Stimulated activated CD8-positive, alpha-beta memory T cell treated with anti-CD3 and anti-CD28 coated beads, Interleukin-4, amount 100 ng/mL, for 48 hours (primary cell): ENCODE data around the gene ATP8A1.
"Not testable (repeated sequence)": the region's sequence is repeated elsewhere in the genome, so short reads cannot be mapped to it uniquely, and the experiment has no call there.

Experiments
- DNase-seq: peaks from one replicate; pipeline ENCODE4 v3.0.0-alpha.2; 2020

The ATP8A1 gene

DNA sequence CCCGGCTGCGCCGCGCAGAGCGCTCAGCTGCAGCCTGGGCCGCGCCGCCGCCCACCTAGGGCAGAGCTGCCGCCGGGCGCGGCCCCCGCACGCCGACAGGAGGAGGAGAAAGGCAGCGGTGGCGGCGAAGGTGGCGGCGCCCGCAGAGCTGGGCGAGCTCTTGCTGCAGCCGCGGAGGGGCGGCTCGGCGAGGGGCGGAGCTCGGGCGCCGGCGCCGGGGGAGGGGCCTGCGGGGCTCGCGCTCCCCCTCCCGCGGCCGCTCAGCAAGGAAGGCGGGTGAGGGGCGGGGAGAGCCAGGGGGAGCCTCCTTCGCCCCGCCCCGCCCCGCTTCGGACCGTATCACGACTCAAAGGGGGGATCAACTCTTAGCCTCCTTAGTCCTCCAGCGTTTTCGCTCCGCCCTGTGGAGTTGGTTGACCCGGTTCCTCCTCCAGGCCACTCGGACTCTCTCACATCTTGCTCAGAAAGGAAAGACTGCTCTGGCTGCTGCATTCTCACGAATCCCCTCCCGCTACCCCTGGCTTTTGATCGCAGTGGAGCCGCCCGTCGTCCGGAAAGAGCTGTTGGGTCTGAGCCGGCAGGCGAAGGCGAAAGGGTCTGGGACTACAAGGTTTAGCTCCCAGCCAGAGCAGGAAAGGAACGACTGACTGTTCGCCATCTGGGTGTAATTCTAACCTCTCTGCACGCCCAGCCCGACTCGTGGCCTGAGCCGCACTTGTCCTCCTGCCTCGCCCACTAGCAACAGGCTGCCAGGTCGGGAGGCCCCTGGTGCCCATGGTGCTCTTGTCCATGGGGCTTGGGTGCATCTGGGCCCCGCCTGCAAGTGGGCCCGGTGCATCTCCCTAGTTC, at the start of gene ATP8A1:
TSS of gene ATP8A1 (minus strand) at position 162 of the 849 bp plus-strand sequence. CDS start 232 bp downstream, outside the sequence.
- peak; percentile 95 for DNase-seq

DNA sequence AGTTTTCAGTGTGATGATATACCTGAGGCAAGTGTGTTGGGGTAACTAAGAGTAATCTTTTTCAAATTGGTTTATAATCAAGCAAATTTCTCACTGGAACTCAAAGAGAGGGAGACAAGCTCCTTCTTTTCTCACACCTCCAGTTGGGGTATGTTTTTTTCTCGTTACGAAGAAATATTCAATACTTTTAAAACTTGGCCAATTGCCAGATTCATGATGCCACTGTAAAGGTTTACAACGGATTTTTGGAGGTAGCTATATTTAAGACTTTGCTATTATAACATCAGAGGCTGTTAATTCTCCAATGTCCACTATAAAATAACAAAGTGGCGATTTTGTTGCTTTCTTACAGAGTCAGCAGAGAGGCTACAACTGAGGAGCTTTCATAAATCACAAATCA, 49.2 kb upstream of the ATP8A1 start:
- DNase-seq: no peak

DNA sequence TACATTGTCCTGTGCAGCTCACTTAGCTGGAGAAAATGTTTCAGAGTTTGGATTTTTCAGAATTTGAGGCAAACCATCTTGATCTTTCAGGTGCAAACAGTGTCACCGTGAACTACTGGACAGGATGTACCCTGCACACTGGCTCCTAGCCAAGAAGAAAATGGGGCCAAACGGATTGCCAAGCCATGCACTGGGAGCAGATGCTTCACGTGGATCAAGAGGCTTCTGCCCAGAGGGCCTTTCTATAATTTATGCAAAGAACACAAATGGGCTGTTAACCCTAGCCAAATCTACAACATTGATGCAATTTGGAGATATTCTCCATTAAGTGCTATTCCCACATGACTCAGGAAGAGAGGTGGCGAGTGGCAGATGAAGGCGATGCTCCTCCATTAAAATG, 46.9 kb upstream of the ATP8A1 start:
- DNase-seq: no peak

DNA sequence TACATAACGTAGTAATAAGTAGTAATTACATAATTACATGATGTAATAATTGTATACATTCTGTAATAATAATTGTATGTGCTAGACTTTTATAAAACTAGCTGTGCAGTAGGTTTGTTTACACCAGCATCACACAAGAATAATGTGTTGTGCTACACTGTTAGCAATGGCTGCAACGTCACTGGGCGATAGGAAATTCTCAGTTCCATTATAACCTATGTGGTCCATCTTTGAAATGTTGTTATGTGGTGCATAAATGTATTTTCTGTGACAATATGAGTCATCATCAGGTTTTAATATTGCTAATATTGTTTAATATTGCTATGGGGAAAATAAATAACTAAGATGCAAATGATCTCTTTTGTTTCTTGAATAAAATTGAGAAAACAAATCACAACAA, 46.0 kb upstream of the ATP8A1 start:
- no peak for DNase-seq

DNA sequence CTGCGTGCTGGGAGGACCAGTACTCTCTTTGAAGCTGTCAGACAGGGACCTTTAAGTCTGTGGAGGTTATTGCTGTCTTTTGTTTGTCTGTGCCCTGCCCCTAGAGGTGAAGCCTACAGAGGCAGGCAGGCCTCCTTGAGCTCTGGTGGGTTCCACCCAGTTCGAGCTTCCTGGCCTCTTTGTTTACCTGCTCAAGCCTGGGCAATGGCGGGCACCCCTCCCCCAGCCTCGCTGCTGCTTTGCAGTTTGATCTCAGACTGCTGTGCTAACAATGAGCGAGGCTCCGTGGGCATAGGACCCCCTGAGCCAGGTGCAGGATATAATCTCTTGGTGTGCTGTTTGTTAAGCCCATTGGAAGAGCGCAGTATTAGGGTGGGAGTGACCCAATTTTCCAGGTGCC, 44.9 kb upstream of the ATP8A1 start:
- DNase-seq: not testable (repeated sequence)

DNA sequence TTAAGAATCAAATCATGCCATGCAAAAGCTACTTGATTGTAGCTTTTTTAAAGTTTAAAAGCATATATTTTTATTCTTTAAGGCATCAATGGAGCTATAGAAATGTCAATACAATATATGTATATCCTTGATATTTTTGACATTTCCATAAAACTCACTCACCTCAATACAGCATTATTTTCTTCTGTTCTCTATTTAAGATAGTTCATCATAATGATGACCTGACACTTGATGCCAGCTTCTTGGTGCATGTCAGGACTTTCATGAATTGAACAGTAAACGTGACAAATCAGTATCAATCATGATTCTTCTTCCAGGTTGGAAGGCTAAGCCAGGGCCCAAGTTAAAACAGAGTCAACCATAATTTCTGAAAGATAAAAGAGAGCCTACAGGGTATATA, 33.6 kb upstream of the ATP8A1 start:
- DNase-seq: no peak

DNA sequence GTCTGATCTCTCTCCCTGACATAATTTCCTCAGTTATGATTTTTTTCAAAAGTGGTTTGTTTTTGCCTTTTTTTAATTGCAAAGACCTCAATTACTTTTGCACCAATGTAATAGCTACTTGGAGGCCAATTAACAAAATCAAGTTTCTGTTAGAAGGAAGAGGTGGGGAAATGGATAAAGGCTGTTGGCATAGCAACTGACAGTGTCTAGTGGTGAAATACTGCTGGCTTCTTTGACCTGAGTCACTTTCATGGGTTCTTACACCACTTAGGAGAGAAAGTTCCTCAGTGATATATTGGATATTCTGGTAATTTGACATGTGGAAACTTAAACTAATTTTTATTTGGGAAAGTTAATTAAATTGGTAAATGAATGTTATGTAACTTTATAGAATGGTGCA, 26.5 kb upstream of the ATP8A1 start:
- no peak for DNase-seq

DNA sequence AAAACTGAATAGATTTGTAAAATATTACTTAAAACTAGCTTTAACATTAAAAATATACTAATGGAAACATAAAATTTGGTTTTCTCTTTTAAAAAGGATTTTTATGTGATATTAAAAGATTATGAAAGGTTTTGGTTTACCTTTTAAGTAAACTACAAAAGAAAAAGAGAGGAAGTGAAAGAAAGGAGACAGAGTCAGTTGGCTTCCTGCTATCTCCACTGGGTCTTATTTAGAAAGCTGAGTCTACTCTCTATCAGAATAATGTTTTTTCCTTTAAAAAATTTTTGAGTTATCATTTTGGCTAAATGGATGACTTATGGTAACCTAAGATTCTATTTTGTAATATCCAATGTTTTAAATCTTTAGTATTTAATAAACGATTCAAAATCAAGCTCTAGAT, 21.6 kb upstream of the ATP8A1 start:
- no peak for DNase-seq

DNA sequence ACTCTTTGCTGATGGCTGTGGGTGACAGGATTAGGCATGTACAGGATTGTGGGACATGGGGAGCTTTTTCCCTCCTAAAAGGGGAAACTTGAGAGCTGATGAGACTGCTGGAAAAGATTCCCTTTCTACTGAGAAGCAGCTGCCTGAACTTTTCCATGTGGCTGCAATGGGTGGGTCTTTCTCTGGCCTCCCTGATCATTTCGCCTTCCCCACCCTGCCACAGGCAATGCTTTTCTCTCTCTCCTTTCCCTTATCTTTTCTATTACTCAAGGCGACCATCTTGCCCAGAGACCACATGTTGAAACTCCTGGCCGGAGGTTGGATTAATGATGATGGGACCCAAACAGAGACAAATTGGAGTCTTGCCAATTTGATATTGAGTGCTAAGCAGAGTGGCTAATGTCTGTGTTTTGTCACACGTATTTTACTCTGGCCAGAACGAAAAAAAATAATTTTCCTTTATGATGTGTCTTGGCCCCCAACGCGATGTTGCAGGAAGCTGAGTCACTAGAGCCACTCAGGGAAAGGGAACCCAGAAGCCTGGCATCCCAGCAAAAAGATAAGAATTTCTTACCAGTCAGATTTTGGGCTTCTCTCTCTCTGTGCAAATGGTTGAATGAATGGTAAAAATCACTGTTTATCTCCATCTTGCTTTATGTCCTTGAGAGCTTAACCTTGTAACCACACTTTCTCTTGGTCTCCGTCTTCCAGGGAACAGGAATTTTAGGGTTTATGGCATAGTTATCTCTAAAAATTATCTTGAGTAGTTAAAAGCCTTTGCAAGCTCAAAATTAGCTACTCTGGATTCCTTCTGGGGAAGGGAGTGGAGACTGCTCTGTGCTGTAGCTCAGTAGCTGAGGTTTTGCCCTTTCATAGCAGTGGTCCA, 19.4 kb upstream of the ATP8A1 start:
- no peak for DNase-seq

DNA sequence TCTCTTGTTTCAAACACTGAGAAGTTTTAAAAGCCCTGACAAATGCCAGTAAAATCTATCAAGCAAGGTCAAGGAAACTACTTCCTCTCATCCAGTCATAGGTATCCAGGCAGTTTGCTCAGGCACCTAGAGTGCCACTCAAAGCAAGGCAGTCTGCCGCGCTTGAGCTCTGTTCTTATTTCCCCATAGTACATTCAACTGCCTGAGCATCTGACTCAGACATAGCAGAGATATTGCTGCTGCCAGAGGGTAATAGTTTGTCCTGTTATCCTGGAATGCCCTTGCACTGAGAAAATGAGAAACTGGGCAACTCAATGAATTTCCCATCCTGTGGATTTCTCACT, 16.1 kb upstream of the ATP8A1 start:
- no peak for DNase-seq

DNA sequence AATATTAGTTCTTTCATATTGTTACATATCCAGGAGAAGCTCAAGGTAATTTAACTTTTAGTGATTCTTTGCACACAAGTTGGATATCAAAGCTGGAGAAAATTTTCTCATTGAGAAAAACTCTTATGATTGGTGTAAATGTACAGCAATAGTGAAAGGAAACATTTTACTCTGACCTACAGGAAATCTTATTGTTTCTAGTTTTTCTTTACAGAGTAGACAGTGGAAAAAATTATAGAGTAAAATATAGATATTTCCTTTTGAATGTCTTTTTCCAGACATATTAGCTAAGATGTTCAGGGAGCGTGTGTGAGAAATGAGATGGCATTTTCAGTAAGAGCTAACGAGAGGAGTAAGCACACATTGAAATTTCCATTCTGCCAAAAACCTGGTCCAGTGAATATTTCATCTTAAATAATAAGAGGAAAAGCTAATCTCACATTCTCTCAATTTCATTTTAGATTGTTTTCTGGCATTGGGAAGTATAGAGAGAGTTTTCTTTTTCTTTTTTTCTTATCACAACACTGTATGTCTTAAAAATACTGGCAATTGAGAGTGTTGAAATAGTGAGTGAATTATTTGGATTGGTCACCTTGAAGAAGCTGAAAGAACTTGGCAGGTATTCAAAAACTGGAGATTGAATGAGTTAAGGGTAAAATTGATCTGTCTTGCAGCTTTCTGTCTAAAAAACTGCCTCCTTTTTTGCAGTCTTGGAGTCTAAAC, 15.6 kb upstream of the ATP8A1 start:
- no peak for DNase-seq

DNA sequence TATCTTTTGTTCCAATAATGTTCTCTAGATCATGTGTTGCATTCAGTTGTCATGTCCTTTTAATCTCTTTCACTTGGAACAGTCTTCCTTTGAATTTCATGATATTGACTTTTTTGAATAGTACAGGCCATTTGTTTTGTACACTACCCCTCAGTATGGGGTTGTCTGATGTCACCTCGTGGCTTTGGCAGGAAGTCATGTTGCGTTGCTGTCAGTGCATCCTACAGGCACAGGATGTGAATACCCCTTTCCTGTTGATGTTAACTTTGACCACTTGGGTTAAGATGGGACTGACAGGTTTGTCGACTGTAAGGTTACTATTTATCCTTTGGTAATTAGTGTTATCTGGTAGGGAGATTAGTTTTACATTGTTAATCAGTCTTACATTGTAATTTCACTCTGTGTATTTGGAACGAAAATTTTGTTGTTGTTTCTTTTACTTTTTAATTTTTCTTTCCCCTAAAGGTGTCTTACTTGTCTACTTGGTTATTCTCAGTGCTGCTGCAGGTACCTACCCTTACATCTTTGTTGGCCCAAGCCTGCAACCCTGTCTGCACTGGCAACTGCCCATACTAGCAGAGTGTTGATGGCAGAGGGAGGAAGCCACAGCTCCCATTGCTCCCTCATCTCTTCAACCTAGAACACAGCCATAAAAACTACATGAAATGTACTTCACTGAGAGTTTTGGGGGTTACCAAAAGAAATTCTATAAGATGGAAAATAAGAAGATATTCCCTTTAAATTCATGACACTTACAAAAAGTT, 14.7 kb upstream of the ATP8A1 start:
- DNase-seq: peak; percentile 59

DNA sequence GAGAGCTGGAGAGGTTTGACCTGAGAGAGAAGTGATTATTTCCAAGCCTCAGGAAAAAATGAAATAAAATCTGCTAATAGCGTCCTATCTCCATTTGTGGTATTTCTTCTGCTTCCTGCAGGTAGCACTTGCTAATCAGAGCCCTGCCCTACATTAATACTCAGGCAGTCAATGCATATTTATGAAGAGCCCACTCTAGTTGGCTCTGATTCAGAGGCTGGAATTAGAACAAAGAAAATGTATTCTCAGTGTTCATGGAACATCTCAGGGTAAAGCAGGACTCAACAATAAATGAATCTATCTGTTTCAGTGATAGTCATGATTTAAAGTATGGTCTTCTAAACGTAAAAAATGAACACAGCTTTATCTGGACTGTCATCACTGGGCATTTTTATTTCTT, 1.4 kb upstream of the ATP8A1 start:
- no peak for DNase-seq

DNA sequence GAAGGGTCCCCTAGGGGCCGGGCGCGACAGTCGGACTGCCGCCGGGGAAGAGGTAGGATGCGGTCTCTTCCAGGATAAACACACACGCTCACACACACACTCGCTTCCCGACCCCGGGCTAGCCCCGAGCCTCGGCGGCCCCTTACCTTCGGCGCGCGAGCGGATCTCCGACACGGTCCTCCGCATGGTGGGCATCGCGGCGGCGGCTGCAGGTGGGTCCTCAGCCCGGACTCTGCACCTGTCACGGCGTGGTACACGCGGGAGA, 294 bp downstream of the ATP8A1 start:
- DNase-seq: no peak

DNA sequence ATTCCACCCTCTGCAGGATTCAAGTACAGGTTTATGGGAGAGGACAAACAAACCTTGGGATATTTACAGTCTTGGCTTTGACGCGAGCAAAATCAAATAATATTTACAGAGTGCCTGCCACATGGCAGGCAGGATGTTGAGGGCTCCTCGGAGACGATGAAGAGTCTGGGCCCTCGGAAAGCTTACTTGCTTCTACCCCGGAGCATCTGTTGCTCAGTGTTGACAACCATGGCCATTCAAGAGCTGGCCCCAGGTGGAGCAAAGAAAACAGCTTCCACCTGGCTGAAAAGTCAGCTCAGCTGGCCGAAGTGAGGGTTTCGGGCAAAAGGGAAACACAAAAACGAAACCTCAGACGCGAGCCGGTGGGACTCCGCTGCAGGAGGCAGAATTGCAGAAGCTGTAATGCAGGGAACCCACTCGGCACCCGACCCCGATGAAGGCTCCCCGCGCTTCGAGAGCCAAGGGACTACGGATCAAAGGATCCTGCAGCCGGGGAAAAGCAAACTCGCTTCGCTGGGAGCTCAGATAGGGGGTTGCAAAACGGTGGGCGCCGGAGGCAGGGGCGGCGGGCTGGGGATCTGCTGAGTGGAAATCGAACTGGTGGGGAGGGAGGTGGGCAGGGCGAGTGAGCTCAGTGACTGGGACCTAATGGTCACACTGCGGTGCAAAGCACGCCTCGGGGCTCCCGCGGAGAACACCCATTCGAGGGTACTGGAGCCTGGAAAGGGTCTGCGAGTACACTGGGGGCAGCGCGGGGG, 805 bp downstream of the ATP8A1 start:
- DNase-seq: peak; percentile 67

DNA sequence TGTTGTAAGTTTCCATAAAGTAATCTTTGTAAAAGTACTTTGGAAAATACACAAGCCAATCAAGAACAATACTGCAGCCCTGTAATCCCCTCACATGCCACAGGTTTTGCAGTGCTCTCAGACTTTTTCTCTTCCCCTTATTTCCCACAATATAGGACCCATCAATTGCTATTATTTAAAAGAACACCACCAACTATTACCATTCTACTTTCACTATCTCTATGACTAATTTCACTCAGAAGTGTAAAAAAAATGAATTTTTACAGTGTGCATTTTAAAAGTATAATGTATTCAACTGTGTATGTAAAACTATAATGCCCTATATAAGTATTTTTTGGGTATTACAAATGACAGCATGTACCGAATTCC, 1.7 kb downstream of the ATP8A1 start:
- DNase-seq: no peak

DNA sequence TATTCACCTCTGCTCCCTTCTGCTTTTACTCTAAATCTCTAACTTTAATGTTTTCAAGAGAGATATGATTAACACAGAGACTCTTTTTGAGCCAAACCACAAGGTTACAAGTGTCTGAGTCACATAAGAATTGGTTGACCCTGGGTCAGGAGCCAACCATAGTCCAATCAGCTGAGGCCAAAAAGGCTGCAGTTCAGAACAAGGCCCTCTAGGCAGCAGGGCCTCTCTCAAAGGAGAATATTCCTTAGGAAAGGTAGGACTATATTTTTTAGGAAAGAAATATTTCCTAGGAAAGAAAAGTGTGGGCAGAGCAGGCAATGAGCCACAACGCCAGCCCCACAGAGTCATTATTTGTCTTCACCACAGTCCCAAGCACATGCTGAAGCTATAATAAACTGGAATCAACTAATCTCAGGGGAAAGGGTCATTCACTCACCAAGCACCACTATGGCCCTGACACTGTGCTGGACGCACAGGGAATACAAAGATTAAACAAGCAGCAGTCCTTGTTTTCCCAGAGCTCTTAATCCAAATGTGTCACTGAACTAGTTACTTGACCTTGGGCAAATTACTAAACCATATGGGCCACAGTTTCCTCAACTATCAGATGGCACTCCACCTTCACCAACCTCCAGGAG, 2.2 kb downstream of the ATP8A1 start:
- DNase-seq: no peak

DNA sequence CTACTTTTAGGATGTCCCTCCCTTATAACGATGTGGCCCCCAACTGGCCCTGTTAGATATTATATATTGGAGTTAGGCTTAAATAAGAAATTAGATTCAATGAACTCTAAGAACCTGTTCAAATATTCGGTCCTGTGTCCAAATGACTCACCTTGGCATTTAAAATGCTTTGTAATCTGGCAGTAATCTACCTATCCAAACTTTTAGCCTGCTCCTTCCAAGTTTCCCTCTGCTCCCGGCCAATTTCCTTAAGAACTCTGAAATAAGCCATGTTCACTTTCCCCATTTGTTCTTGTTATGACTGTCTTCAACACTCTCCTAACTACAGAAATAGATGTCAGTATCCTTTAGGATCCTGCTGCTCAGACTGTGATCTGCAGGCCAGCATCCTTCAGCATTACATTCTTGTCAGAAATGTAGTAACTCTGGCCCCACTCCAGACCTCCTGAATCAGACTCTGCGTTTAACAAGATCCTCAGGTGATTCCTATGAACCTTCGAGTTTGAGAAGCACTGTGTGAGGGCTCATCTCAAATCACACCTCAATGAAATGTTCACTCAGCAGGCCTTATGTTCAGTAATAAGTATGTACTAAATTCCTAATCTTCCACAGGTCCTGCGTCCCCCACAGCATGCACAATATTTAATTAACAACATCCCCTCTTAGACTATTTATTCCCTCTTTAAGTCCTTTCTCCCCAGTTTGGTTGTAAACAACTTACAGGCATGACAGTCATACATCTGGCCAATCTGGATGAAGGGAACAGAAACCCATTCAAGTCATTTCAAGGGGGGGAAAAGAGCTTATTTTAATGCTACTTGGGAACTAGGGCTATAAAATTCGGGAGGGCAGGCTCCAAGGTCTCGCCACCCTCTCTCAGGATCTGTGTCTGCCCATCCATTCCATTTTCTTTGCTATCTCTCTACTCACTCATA, 3.0 kb downstream of the ATP8A1 start:
- no peak for DNase-seq

DNA sequence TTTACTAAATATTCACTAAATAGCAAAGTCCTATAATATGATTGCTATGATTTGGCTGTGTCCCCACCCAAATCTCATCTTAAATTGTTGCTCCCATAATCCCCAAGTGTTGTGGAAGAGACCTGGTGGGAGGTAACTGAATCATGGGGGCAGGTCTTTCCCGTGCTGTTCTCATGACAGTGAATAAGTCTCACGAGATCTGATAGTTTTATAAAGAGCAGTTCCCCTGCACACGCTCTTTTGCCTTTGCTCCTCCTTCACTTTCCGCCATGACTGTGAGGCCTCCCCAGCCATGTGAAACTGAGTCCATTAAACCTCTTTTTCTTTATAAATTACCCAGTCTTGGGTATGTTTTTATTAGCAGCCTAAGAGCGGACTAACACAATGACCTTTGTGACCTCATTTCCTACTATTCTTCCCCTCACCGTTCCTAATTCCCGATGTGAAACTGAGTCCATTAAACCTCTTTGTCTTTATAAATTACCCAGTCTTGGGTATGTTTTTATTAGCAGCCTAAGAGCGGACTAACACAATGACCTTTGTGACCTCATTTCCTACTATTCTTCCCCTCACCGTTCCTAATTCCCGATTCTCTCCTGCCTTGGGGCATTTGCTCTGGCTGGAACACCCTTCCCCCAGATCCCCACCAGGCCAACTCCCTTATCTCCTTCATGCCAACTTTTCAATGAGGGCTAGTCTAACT, 4.2 kb downstream of the ATP8A1 start:
- not testable (repeated sequence) for DNase-seq

DNA sequence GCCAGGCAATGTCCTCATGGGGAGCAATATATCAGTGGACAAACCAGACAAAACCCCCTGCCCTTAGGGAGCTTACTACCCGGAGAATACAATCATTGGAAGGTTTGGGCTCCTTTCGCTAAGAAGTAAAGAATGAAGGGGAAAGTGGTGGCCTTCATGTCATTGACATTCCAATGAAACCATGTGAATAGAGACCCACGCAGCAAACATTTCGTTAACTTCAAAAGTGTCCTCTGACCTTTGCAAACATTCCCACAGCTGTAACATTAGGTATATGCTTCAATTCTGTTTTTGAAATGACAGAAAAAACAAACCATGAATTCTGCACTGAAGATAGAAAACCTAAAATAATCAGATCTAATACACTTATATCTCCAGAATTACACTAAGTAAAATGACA, 7.0 kb downstream of the ATP8A1 start:
- DNase-seq: no peak
